Jurkat, Clone E6-1 (cell line): ENCODE data around the gene IAH1.
"Not testable (repeated sequence)": the region's sequence is repeated elsewhere in the genome, so short reads cannot be mapped to it uniquely, and the experiment has no call there.

Source experiments
- DNase-seq: peaks from one replicate; pipeline ENCODE4 v3.0.0-alpha.2; 2011; ENCODE audit warnings: low read depth, low spot score
- H3K4me3 ChIP-seq: 2 replicates; pipeline ENCODE4 v1.5.1; 2011; ENCODE audit warnings: mild to moderate bottlenecking, low read length, control low read depth, moderate library complexity

IAH1 gene

GRCh38 chr2:9471206-9471605 lies 3.1 kb upstream of the IAH1 start:
- H3K4me3 ChIP-seq: no peak overlapping the region
- DNase-seq: no peak

GRCh38 chr2:9472511-9472910 lies 1.8 kb upstream of the IAH1 start:
- DNase-seq: no peak

GRCh38 chr2:9473308-9473984 lies 905 bp upstream of the IAH1 start:
- no peak overlapping the region for H3K4me3 ChIP-seq
- DNase-seq: no peak

More at GRCh38 chr2:9472511-9472910, 1.8 kb upstream of the IAH1 start:
- H3K4me3 ChIP-seq: no peak overlapping the region

GRCh38 chr2:9473985-9474360 lies 378 bp upstream of the IAH1 start:
- peak overlapping the region; percentile 79 for H3K4me3 ChIP-seq
- DNase-seq: no peak

- no peak for DNase-seq
- H3K4me3 ChIP-seq: no peak overlapping the region
Measured at GRCh38 chr2:9477914-9478313, 3.6 kb downstream of the IAH1 start.

- no peak for DNase-seq
- H3K4me3 ChIP-seq: no peak overlapping the region
Measured at GRCh38 chr2:9478526-9478925, 4.2 kb downstream of the IAH1 start.

- no peak for DNase-seq
- H3K4me3 ChIP-seq: no peak overlapping the region
Measured at GRCh38 chr2:9480157-9480556, 5.8 kb downstream of the IAH1 start.

GRCh38 chr2:9483107-9483506 lies 8.8 kb downstream of the IAH1 start:
- no peak for DNase-seq
- no peak overlapping the region for H3K4me3 ChIP-seq

GRCh38 chr2:9484533-9484932 lies 10.2 kb downstream of the IAH1 start:
- no peak overlapping the region for H3K4me3 ChIP-seq
- DNase-seq: no peak

GRCh38 chr2:9488583-9489547 lies 14.5 kb downstream of the IAH1 start:
- no peak overlapping the region for H3K4me3 ChIP-seq
- DNase-seq: no peak

- no peak overlapping the region for H3K4me3 ChIP-seq
- DNase-seq: no peak
Measured at GRCh38 chr2:9490789-9491188, 16.4 kb downstream of the IAH1 start.

- DNase-seq: no peak
- H3K4me3 ChIP-seq: no peak overlapping the region
Measured at GRCh38 chr2:9492927-9493326, 18.6 kb downstream of the IAH1 start.

- no peak overlapping the region for H3K4me3 ChIP-seq
- no peak for DNase-seq
Measured at GRCh38 chr2:9493478-9493877, 19.1 kb downstream of the IAH1 start.

GRCh38 chr2:9494081-9494480 lies 19.7 kb downstream of the IAH1 start:
- DNase-seq: no peak
- no peak overlapping the region for H3K4me3 ChIP-seq

GRCh38 chr2:9497017-9497416 lies 22.7 kb downstream of the IAH1 start:
- no peak for DNase-seq
- no peak overlapping the region for H3K4me3 ChIP-seq

GRCh38 chr2:9498210-9498609 lies 23.9 kb downstream of the IAH1 start:
- no peak overlapping the region for H3K4me3 ChIP-seq
- no peak for DNase-seq

- H3K4me3 ChIP-seq: no peak overlapping the region
- no peak for DNase-seq
Measured at GRCh38 chr2:9508931-9509330, 34.6 kb downstream of the IAH1 start.

GRCh38 chr2:9513946-9514345 lies 39.6 kb downstream of the IAH1 start:
- DNase-seq, H3K4me3 ChIP-seq: not testable (repeated sequence)

- no peak overlapping the region for H3K4me3 ChIP-seq
- no peak for DNase-seq
Measured at GRCh38 chr2:9517118-9517782, 42.9 kb downstream of the IAH1 start.

GRCh38 chr2:9518163-9518562 lies 43.8 kb downstream of the IAH1 start:
- DNase-seq: no peak
- no peak overlapping the region for H3K4me3 ChIP-seq
